K562 (cell line): Measurements from ENCODE around the gene YWHAB. TPM values are rescaled to one million over a fixed set of nuclear protein-coding genes. Genes with fewer than 3 reads are reported as not detected.

ENCODE experiments used
- ATAC-seq: fragments of 200-7000 bp; cut with Tn5 transposase; 3 replicates; pipeline ENCODE4 v1.9.1; 2020; ENCODE audit warnings: moderate library complexity
- BruUV-seq: library from RNA; stranded (reverse); fragments of 400-500 nt; replicated peaks from 2 replicates; lab custom pipeline; 2021; lab: Mats Ljungman, UMichigan
- CTCF ChIA-PET: fragments of 300-600 bp; formaldehyde crosslinking; extraction: SDS; loops from one replicate; lab custom pipeline; 2021; ENCODE audit warnings: low intra/inter-chr PET ratio; lab: Yijun Ruan, JAX
- POLR2A ChIA-PET: fragments of 300-600, 350-650 bp; sonication (Branson Sonifier 250); formaldehyde crosslinking; extraction: SDS; loops from one replicate; lab custom pipeline; 2021; ENCODE audit warnings: antibody characterized with exemption, inconsistent platforms; lab: Yijun Ruan, JAX
- DNase-seq, 4 experiments: peaks; one replicate each; pipeline versions ENCODE4 v3.0.0 to v3.0.0-alpha.2; 2011 to 2018; ENCODE audit warnings: low spot score in 3 of 4, mixed read lengths in 3 of 4; ENCODE audit errors: extremely low read depth in 1 of 4
- FAIRE-seq: peaks from 2 replicates; lab custom pipeline; 2011; peaks lifted over from hg19 to GRCh38; lab: Jason Lieb, UNC
- H2AFZ ChIP-seq: 2 replicates; pipeline ENCODE4 v1.6.0; 2011; ENCODE audit warnings: low read depth, low read length, control low read depth, inconsistent platforms
- H3K27ac ChIP-seq: fragments of 200-600 bp; 3 replicates; pipeline ENCODE4 v1.8.0; 2011; ENCODE audit warnings: low read depth, mild to moderate bottlenecking, control low read depth, inconsistent platforms, low read length, moderate library complexity, mixed read lengths; ENCODE audit errors: extremely low read depth
- H3K27me3 ChIP-seq, 2 experiments: fragments of 300-600 bp in 1 of 2; 2 replicates in 1 of 2; 3 replicates in 1 of 2; pipeline versions ENCODE4 v1.6.0 to v1.8.0; 2011; ENCODE audit warnings: inconsistent platforms in 2 of 2, low read length in 2 of 2, mild to moderate bottlenecking in 1 of 2, mixed read lengths in 1 of 2, moderate library complexity in 1 of 2; ENCODE audit not compliant: control insufficient read depth in 2 of 2, insufficient read depth in 2 of 2
- H3K36me3 ChIP-seq: fragments of 300-600 bp; 3 replicates; pipeline ENCODE4 v1.8.0; 2011; ENCODE audit warnings: mild to moderate bottlenecking, low read length, inconsistent platforms; ENCODE audit not compliant: control insufficient read depth, insufficient read depth
- H3K4me1 ChIP-seq, 2 experiments: fragments of 200-600 bp in 1 of 2; replicated peaks in 1 of 2; 2 replicates in 1 of 2; 3 replicates in 1 of 2; pipeline versions ENCODE4 v1.5.1 to v1.8.0; 2011; ENCODE audit warnings: inconsistent platforms in 2 of 2, low read length in 2 of 2, mild to moderate bottlenecking in 1 of 2, mixed read lengths in 1 of 2, moderate library complexity in 1 of 2; ENCODE audit not compliant: control insufficient read depth in 2 of 2, insufficient read depth in 2 of 2
- H3K4me2 ChIP-seq: 2 replicates; pipeline ENCODE4 v1.6.1; 2011; ENCODE audit warnings: low read length, control low read depth, inconsistent platforms, mixed read lengths; ENCODE audit not compliant: insufficient read depth
- H3K4me3 ChIP-seq: fragments of 200-600 bp; sonication (generic), shearing (Covaris generic); 2 replicates; pipeline ENCODE4 v1.5.1; 2016; ENCODE audit warnings: control low read depth, inconsistent platforms
- H3K79me2 ChIP-seq: fragments of 200-600 bp; 3 replicates; pipeline ENCODE4 v1.8.0; 2011; ENCODE audit warnings: low read length, inconsistent platforms; ENCODE audit not compliant: control insufficient read depth, insufficient read depth
- H3K9ac ChIP-seq, 2 experiments: 2 replicates each; pipeline versions ENCODE4 v1.6.0 to v1.6.1; 2011; ENCODE audit warnings: low read depth in 2 of 2, low read length in 2 of 2, control low read depth in 1 of 2, inconsistent platforms in 1 of 2, mild to moderate bottlenecking in 1 of 2, mixed read lengths in 1 of 2; ENCODE audit not compliant: insufficient read depth in 1 of 2
- H3K9me1 ChIP-seq: one replicate; pipeline ENCODE4 v1.6.0; 2011; ENCODE audit warnings: inconsistent platforms, mild to moderate bottlenecking, low read length, moderate library complexity; ENCODE audit not compliant: control insufficient read depth, insufficient read depth
- H3K9me3 ChIP-seq: replicated peaks from 2 replicates; pipeline ENCODE4 v1.5.1; 2011; ENCODE audit warnings: low read depth, low read length, inconsistent platforms; ENCODE audit not compliant: control insufficient read depth, insufficient read depth
- H4K20me1 ChIP-seq: replicated peaks from 2 replicates; pipeline ENCODE4 v1.6.1; 2011; ENCODE audit warnings: low read length, inconsistent platforms, mixed read lengths; ENCODE audit not compliant: control insufficient read depth, insufficient read depth
- ADNP ChIP-seq: fragments of 200-800 bp; sonication (Bioruptor generic); IDR thresholded peaks from 2 replicates; pipeline ENCODE4 v1.6.1; 2016; ENCODE audit warnings: missing genetic modification characterization, missing compliant biosample characterization
- C11orf30 ChIP-seq: fragments of 450-650 bp; IDR thresholded peaks from 2 replicates; pipeline ENCODE4 v1.6.1; 2016; ENCODE audit warnings: low read depth, mild to moderate bottlenecking
- FIP1L1 ChIP-seq: fragments of 200-400 bp; formaldehyde crosslinking; IDR thresholded peaks from 2 replicates; pipeline ENCODE4 v1.6.1; 2018; ENCODE audit warnings: mild to moderate bottlenecking, low read depth, low read length; ENCODE audit not compliant: poor library complexity, severe bottlenecking
- HIVEP1 ChIP-seq: fragments of 250-450 bp; sonication (Bioruptor Pico); IDR thresholded peaks from 2 replicates; pipeline ENCODE4 v1.4.0; 2020; ENCODE audit warnings: mild to moderate bottlenecking
- HNRNPLL ChIP-seq: fragments of 200-400 bp; formaldehyde crosslinking; IDR thresholded peaks from 2 replicates; pipeline ENCODE4 v1.6.1; 2017; ENCODE audit warnings: low read length, low read depth, mild to moderate bottlenecking; ENCODE audit not compliant: poor library complexity, severe bottlenecking
- MYC ChIP-seq, 2 experiments: fragments of 250-450 bp in 1 of 2; sonication (Bioruptor Pico) in 1 of 2; IDR thresholded peaks; 2 replicates each; pipeline versions ENCODE4 v1.5.1 to v1.6.1; 2012 to 2021; ENCODE audit warnings: low read depth in 2 of 2, borderline replicate concordance in 1 of 2, improper control_type of control experiment in 1 of 2, low read length in 1 of 2, mild to moderate bottlenecking in 1 of 2, moderate library complexity in 1 of 2
- PHB ChIP-seq: fragments of 250-450 bp; sonication (Bioruptor Pico); IDR thresholded peaks from 2 replicates; pipeline ENCODE4 v1.5.0; 2021
- RBFOX2 ChIP-seq: fragments of 200-400 bp; formaldehyde crosslinking; IDR thresholded peaks from 2 replicates; pipeline ENCODE4 v1.6.1; 2017; ENCODE audit warnings: low read depth, mild to moderate bottlenecking, low read length, moderate library complexity
- RFX7 ChIP-seq: fragments of 250-450 bp; sonication (Bioruptor Pico); IDR thresholded peaks from 2 replicates; pipeline ENCODE4 v1.5.1; 2021; ENCODE audit warnings: mild to moderate bottlenecking
- SP2 ChIP-seq: IDR thresholded peaks from 2 replicates; pipeline ENCODE4 v1.6.1; 2011; ENCODE audit warnings: mild to moderate bottlenecking, low read depth, low read length, moderate library complexity; ENCODE audit not compliant: poor library complexity, severe bottlenecking; ENCODE audit errors: extremely low read depth
- TAF9B ChIP-seq: fragments of 450-650 bp; IDR thresholded peaks from 2 replicates; pipeline ENCODE4 v1.6.1; 2018; ENCODE audit warnings: mild to moderate bottlenecking; ENCODE audit not compliant: partially characterized antibody
- ZC3H11A ChIP-seq: IDR thresholded peaks from 2 replicates; pipeline ENCODE4 v1.6.1; 2012; ENCODE audit warnings: low read depth, low read length, improper control_type of control experiment
- ZFP36 ChIP-seq: fragments of 150-350 bp; IDR thresholded peaks from 2 replicates; pipeline ENCODE4 v1.6.1; 2018; ENCODE audit warnings: low read length, low read depth; ENCODE audit not compliant: partially characterized antibody
- ZNF12 ChIP-seq: sonication (generic); formaldehyde crosslinking; IDR thresholded peaks from 2 replicates; pipeline ENCODE4 v1.4.0; 2020; ENCODE audit warnings: mild to moderate bottlenecking, missing genetic modification reagents
- ZNF175 ChIP-seq: fragments of 200-800 bp; sonication (Bioruptor generic); IDR thresholded peaks from 2 replicates; pipeline ENCODE4 v1.6.1; 2016; ENCODE audit warnings: low read depth, mild to moderate bottlenecking, missing genetic modification characterization, missing compliant biosample characterization
- ZNF316 ChIP-seq: fragments of 450-650 bp; IDR thresholded peaks from 2 replicates; pipeline ENCODE4 v1.6.1; 2016
- WGBS: fragments of 100-300 bp; shearing (Covaris generic); methylation state at CpG from one replicate; pipeline ENCODE4 v1.1.6; 2016; ENCODE audit warnings: low coverage, mixed read lengths; ENCODE audit not compliant: insufficient coverage; ENCODE audit errors: missing lambda C conversion rate; 5-methylcytosine and 5-hydroxymethylcytosine counted together
- in situ Hi-C: fragments of 300-500 bp; cut with MboI; formaldehyde crosslinking; loops from 4 replicates; pipeline ENCODE4 v1.15.0; 2018; ENCODE audit warnings: inconsistent platforms, mixed read lengths
- intact Hi-C: fragments of 100-400 bp; cut with micrococcal nuclease; formaldehyde crosslinking; loops from 2 replicates; pipeline ENCODE4 v1.14.2; 2022
- polyA plus RNA-seq, 8 experiments: library from polyadenylated mRNA; depleted of rRNA in 4 of 8; stranded (reverse) in 5 of 8; unstranded in 3 of 8; fragments of >200 nt; fragmentation: Nextera tagmentation in 2 of 8; fragmentation: Illumina TruSeq in 1 of 8; extraction: Ambion mirVana in 2 of 8; extraction: Trizol in 1 of 8; gene quantifications; 2 replicates each; pipeline versions ENCODE4 v1.2.1 to v1.2.3, GENCODE V29; 2011 to 2014; ENCODE audit warnings: inconsistent platforms in 1 of 8, missing spikeins in 1 of 8
- total RNA-seq, 7 experiments: library from RNA; depleted of rRNA in 6 of 7; stranded (reverse); fragments of >200 nt in 6 of 7; fragmentation: Illumina TruSeq in 2 of 7; extraction: Trizol in 2 of 7; gene quantifications; 2 replicates each; pipeline versions ENCODE4 v1.2.1 to v1.2.3, GENCODE V29; 2011 to 2021; ENCODE audit warnings: low replicate concordance in 1 of 7
- TF ChIP-seq, protein P1 (sequence below), 2 experiments: fragments of 200-800 bp in 1 of 2; sonication (Bioruptor generic) in 1 of 2; sonication (generic) in 1 of 2; formaldehyde crosslinking in 1 of 2; IDR thresholded peaks in 1 of 2; conservative IDR thresholded peaks in 1 of 2; 2 replicates each; pipeline versions ENCODE4 v1.5.0 to v1.6.1; 2016 to 2020; ENCODE audit warnings: missing compliant biosample characterization in 1 of 2, missing genetic modification characterization in 1 of 2, missing genetic modification reagents in 1 of 2

The YWHAB gene
- total and polyA plus RNA-seq, 9 of the 15 experiments (the other 6 are each of a cell fraction or from before 2014, with no cell fraction given) = 60.6 to 185 (median 96.1) TPM

- peak; percentile 68 for TF ChIP-seq ZNF175 (CRISPR knock-in tag)
Measured at GRCh38 chr20:44909872-44910689, 24.6 kb downstream of the YWHAB start, which contains the start of gene PABPC1L (continued).

GRCh38 chr20:44910690-44911262 is 25.3 kb downstream of the YWHAB start:
- TSS peak; percentile 84 for BruUV-seq
- Histone ChIP-seq H3K9me1 (no peaks in the 10 kb centered on the region), H4K20me1 (0 out of 2 replicates have a peak, but pooled peaks cover 3% of the 10 kb centered on the region), H3K79me2 (peaks cover 20% of the 10 kb centered on the region), H3K9me3 (no peaks in the 10 kb centered on the region), H3K27me3 (no peaks in the 10 kb centered on the region), H3K36me3 (peaks cover 62% of the 10 kb centered on the region), H3K27ac (peak overlapping the region; percentile 80), H3K4me2 (peak overlapping the region; percentile 89), H3K4me1 (peaks cover 14 to 24% of the 10 kb centered on the region in 2 experiments), H3K4me3 (peak overlapping the region; percentile 56), H3K9ac (peak overlapping the region; percentile 83 to 90), H2AFZ (peak overlapping the region; percentile 82)
- intact Hi-C loops = loop anchor here (2.0 to 10.0 kb wide), 2 partner anchors 50 to 184 kb away; partner anchors contain the start of gene TOMM34
- ATAC-seq (peak; percentile 41), FAIRE-seq (peak; percentile 75), DNase-seq (peak in 3 of 4 experiments; percentile 31 to 57 (median 36))
- 8% methylated on average over 17 of the region's 17 CpGs for WGBS
- ChIA-PET CTCF (no interaction called here), POLR2A (interaction anchor here (0.7 to 5.2 kb wide), 8 partner anchors 13 to 398 kb away, joined by 3 to 50 read pairs (median 6); partner anchors contain the start of gene MATN4)
- in situ Hi-C loops = no loop called here
- TF ChIP-seq PHB (CRISPR knock-in tag) = no peak
- no peak for TF ChIP-seq HIVEP1 (CRISPR knock-in tag)
- TF ChIP-seq ZFP36 = peak; percentile 8
- TF ChIP-seq MYC (IDR thresholded peaks at IDR 0.05; ENCODE audit: low read depth, low read length) = 0 out of 2 replicates have a peak, but pooled peaks have one; percentile 2
- no peak for TF ChIP-seq MYC (CRISPR knock-in tag; IDR thresholded peaks at IDR 0.05; ENCODE audit: borderline replicate concordance, low read depth)
- no peak for TF ChIP-seq SP2
- no peak for TF ChIP-seq FIP1L1
- no peak for TF ChIP-seq TAF9B
- TF ChIP-seq HNRNPLL = peak; percentile 34
- no peak for TF ChIP-seq RFX7 (CRISPR knock-in tag)
- TF ChIP-seq ADNP (tag) = peak; percentile 76; the same call in 1 of the 2 replicates
- 0 out of 2 replicates have a peak, but pooled peaks have one; percentile 38 for TF ChIP-seq ZNF12 (CRISPR knock-in tag)
- TF ChIP-seq C11orf30 = 0 out of 2 replicates have a peak, but pooled peaks have one; percentile 7
- TF ChIP-seq, protein P1, sequence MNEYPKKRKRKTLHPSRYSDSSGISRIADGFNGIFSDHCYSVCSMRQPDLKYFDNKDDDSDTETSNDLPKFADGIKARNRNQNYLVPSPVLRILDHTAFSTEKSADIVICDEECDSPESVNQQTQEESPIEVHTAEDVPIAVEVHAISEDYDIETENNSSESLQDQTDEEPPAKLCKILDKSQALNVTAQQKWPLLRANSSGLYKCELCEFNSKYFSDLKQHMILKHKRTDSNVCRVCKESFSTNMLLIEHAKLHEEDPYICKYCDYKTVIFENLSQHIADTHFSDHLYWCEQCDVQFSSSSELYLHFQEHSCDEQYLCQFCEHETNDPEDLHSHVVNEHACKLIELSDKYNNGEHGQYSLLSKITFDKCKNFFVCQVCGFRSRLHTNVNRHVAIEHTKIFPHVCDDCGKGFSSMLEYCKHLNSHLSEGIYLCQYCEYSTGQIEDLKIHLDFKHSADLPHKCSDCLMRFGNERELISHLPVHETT (CRISPR knock-in tag; conservative IDR thresholded peaks at IDR 0.05 in 1 of 2, IDR thresholded peaks at IDR 0.05 in 1 of 2) = peak in 1 of 2 experiments; percentile 16; a peak in 1 of 4 replicates
- peak; percentile 62; the same call in 1 of the 2 replicates for TF ChIP-seq ZC3H11A
- TF ChIP-seq ZNF316 = peak; percentile 35
- peak; percentile 23 for TF ChIP-seq RBFOX2
